Body of pancreas (tissue), 4 donors: ENCODE results near the gene PADI6.

Experiments
- POLR2A ChIP-seq, 3 donors: fragments of 450-650 bp; IDR thresholded peaks; one replicate each; pipeline ENCODE4 v1.6.1; 2016; ENCODE audit warnings: antibody characterized with exemption in 3 of 3, mild to moderate bottlenecking in 2 of 3
- TF ChIP-seq, protein P1 (sequence below), 7 experiments: fragments of 450-650 bp in 4 of 7; fragments of 200-600 bp in 3 of 7; sonication (generic) in 3 of 7; IDR thresholded peaks; one replicate each; pipeline ENCODE4 v1.5.1; 2016 to 2019; ENCODE audit warnings: antibody characterized with exemption in 7 of 7

DNA sequence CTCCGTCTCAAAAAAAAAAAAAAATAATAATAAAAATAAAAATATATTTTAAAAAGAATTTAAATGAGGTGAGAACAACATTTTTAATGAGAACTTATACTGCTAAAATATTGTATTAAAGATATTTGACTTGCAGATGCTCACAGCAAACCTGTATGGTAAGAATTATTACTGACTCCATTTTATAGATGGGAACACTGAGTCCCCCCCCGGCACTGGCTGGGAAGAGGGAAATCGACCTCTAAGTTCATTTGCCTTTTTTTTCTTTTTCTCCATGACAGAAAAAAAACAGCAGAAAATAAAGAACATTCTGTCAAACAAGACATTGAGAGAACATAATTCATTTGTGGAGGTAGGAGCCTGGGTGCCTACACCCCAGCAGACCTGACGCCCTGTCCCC, 13.4 kb upstream of the PADI6 start:
- TF ChIP-seq, protein P1, sequence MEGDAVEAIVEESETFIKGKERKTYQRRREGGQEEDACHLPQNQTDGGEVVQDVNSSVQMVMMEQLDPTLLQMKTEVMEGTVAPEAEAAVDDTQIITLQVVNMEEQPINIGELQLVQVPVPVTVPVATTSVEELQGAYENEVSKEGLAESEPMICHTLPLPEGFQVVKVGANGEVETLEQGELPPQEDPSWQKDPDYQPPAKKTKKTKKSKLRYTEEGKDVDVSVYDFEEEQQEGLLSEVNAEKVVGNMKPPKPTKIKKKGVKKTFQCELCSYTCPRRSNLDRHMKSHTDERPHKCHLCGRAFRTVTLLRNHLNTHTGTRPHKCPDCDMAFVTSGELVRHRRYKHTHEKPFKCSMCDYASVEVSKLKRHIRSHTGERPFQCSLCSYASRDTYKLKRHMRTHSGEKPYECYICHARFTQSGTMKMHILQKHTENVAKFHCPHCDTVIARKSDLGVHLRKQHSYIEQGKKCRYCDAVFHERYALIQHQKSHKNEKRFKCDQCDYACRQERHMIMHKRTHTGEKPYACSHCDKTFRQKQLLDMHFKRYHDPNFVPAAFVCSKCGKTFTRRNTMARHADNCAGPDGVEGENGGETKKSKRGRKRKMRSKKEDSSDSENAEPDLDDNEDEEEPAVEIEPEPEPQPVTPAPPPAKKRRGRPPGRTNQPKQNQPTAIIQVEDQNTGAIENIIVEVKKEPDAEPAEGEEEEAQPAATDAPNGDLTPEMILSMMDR (IDR thresholded peaks at IDR 0.05), result no peak
- TF ChIP-seq POLR2A (IDR thresholded peaks at IDR 0.05), result no peak
